ENCODE measurements around the gene RAMP1.

- TF ChIP-seq CTCF (IDR thresholded peaks at IDR 0.05) (no peak), POLR2A (IDR thresholded peaks at IDR 0.05) (no peak)
Observed at GRCh38 chr2:237876061-237876526, 16.7 kb downstream of the RAMP1 start.
